ENCODE measurements around the gene NEURL4.
"Not testable (repeated sequence)": the region's sequence is repeated elsewhere in the genome, so short reads cannot be mapped to it uniquely, and the experiment has no call there.

Gene NEURL4

GRCh38 chr17:7346761-7347614 is 17.9 kb upstream of the NEURL4 start:
- no peak for DNase-seq

- DNase-seq: no peak
Measured at GRCh38 chr17:7343250-7343649, 14.1 kb upstream of the NEURL4 start.

GRCh38 chr17:7341842-7342241 is 12.7 kb upstream of the NEURL4 start:
- DNase-seq: no peak

GRCh38 chr17:7340179-7340578 is 11.0 kb upstream of the NEURL4 start:
- DNase-seq: no peak

- not testable (repeated sequence) for DNase-seq
Measured at GRCh38 chr17:7337600-7337999, 8.5 kb upstream of the NEURL4 start.

GRCh38 chr17:7336240-7337175 is 7.4 kb upstream of the NEURL4 start, which contains the start of gene ACAP1:
ACAP1 (plus strand) TSS chr17:7336529; CDS start chr17:7336735, 206 bp downstream.
- DNase-seq: peak; percentile 82

GRCh38 chr17:7335765-7336164 is 6.6 kb upstream of the NEURL4 start:
- DNase-seq: not testable (repeated sequence)

- no peak for DNase-seq
Measured at GRCh38 chr17:7334938-7335538, 5.9 kb upstream of the NEURL4 start.

- not testable (repeated sequence) for DNase-seq
Measured at GRCh38 chr17:7332600-7333069, 3.5 kb upstream of the NEURL4 start.

GRCh38 chr17:7332111-7332510 is 3.0 kb upstream of the NEURL4 start:
- DNase-seq: no peak

- no peak for DNase-seq
Measured at GRCh38 chr17:7330638-7331015, 1.5 kb upstream of the NEURL4 start.

GRCh38 chr17:7329997-7330637 is 982 bp upstream of the NEURL4 start:
- DNase-seq: peak; percentile 72 to 76

- peak; percentile 90 to 96 for DNase-seq
Measured at GRCh38 chr17:7329374-7329996, 350 bp upstream of the NEURL4 start.

- DNase-seq: no peak
Measured at GRCh38 chr17:7328009-7328408, 1.1 kb downstream of the NEURL4 start.

- no peak for DNase-seq
Measured at GRCh38 chr17:7327501-7327900, 1.6 kb downstream of the NEURL4 start.

- no peak for DNase-seq
Measured at GRCh38 chr17:7327056-7327455, 2.1 kb downstream of the NEURL4 start.

- no peak for DNase-seq
Measured at GRCh38 chr17:7326186-7326585, 2.9 kb downstream of the NEURL4 start.

GRCh38 chr17:7325031-7325528 is 4.1 kb downstream of the NEURL4 start:
- DNase-seq: no peak

GRCh38 chr17:7324438-7324779 is 4.7 kb downstream of the NEURL4 start:
- DNase-seq: no peak

GRCh38 chr17:7323731-7324437 is 5.3 kb downstream of the NEURL4 start:
- DNase-seq: peak; percentile 45 to 63

GRCh38 chr17:7322520-7323194 is 6.5 kb downstream of the NEURL4 start:
- no peak for DNase-seq
